D721Med (cell line): Measurements from ENCODE around the gene CSRNP3.
"Not testable (repeated sequence)": the region's sequence is repeated elsewhere in the genome, so short reads cannot be mapped to it uniquely, and the experiment has no call there.

Experiments used
- DNase-seq: peaks from one replicate; pipeline ENCODE4 v3.0.0; 2011; ENCODE audit warnings: low spot score; ENCODE audit not compliant: insufficient read length
- FAIRE-seq: peaks from 2 replicates; lab custom pipeline; 2011; peaks lifted over from hg19 to GRCh38; lab: Jason Lieb, UNC
- CTCF ChIP-seq: IDR thresholded peaks from 2 replicates; pipeline ENCODE4 v1.5.1; 2012; ENCODE audit warnings: mild to moderate bottlenecking, control low read depth; ENCODE audit not compliant: insufficient read depth; ENCODE audit errors: missing control alignments

Gene CSRNP3

GRCh38 chr2:165582863-165583506 lies 113.5 kb downstream of the CSRNP3 start:
- FAIRE-seq (no peak), DNase-seq (no peak)
- no peak for TF ChIP-seq CTCF

- TF ChIP-seq CTCF, result no peak
- FAIRE-seq (no peak), DNase-seq (no peak)
Observed at GRCh38 chr2:165584126-165584654, 114.7 kb downstream of the CSRNP3 start.

GRCh38 chr2:165586019-165586418 lies 116.5 kb downstream of the CSRNP3 start:
- no peak for TF ChIP-seq CTCF
- FAIRE-seq (no peak), DNase-seq (no peak)

- no peak for FAIRE-seq
- no peak for TF ChIP-seq CTCF
Observed at GRCh38 chr2:165587335-165587938, 117.9 kb downstream of the CSRNP3 start.

GRCh38 chr2:165590999-165591398 lies 121.5 kb downstream of the CSRNP3 start:
- DNase-seq, FAIRE-seq: not testable (repeated sequence)

More at GRCh38 chr2:165587335-165587938, 117.9 kb downstream of the CSRNP3 start:
- no peak for DNase-seq

- FAIRE-seq (no peak), DNase-seq (no peak)
- TF ChIP-seq CTCF, result no peak
Observed at GRCh38 chr2:165593081-165593480, 123.6 kb downstream of the CSRNP3 start.

- DNase-seq (no peak), FAIRE-seq (no peak)
- TF ChIP-seq CTCF, result no peak
Observed at GRCh38 chr2:165594231-165594934, 124.9 kb downstream of the CSRNP3 start.
